Esophagus (tissue), 2 donors: ENCODE results near the gene JUN. TPM values are rescaled to one million over a fixed set of nuclear protein-coding genes. Genes with fewer than 3 reads are reported as not detected.

Experiments used
- H3K27ac ChIP-seq, 2 donors: one replicate each; pipeline ENCODE4 v1.5.1; 2013; ENCODE audit warnings: low read depth in 2 of 2, mild to moderate bottlenecking in 2 of 2, inconsistent platforms in 1 of 2, low read length in 1 of 2, moderate library complexity in 1 of 2
- H3K27me3 ChIP-seq, 2 donors: one replicate each; pipeline ENCODE4 v1.6.1; 2013; ENCODE audit warnings: low read length in 2 of 2, control low read depth in 1 of 2, mild to moderate bottlenecking in 1 of 2; ENCODE audit not compliant: insufficient read depth in 2 of 2, control insufficient read depth in 1 of 2
- H3K36me3 ChIP-seq, 2 donors: one replicate each; pipeline ENCODE4 v1.6.1; 2013; ENCODE audit warnings: low read length in 1 of 2; ENCODE audit not compliant: control insufficient read depth in 2 of 2, insufficient read depth in 2 of 2
- H3K4me1 ChIP-seq, 2 donors: one replicate each; pipeline ENCODE4 v1.6.1; 2013; ENCODE audit warnings: low read length in 1 of 2; ENCODE audit not compliant: control insufficient read depth in 2 of 2, insufficient read depth in 2 of 2
- H3K4me3 ChIP-seq, 2 donors: one replicate each; pipeline ENCODE4 v1.5.1; 2013; ENCODE audit warnings: low read length in 2 of 2, mild to moderate bottlenecking in 2 of 2, low read depth in 1 of 2, moderate library complexity in 1 of 2
- H3K9me3 ChIP-seq, 2 donors: one replicate each; pipeline ENCODE4 v1.6.1; 2013; ENCODE audit warnings: mild to moderate bottlenecking in 2 of 2, low read depth in 1 of 2, low read length in 1 of 2, moderate library complexity in 1 of 2; ENCODE audit not compliant: control insufficient read depth in 2 of 2, insufficient read depth in 1 of 2
- WGBS, 2 donors: extraction: QIAGEN DNeasy Blood & Tissue Kit; methylation state at CpG; one replicate each; pipeline ENCODE4 v1.1.7; 2013; 5-methylcytosine and 5-hydroxymethylcytosine counted together
- polyA plus RNA-seq, 2 donors: library from polyadenylated mRNA; stranded (reverse); fragments of 200-250 nt; gene quantifications; one replicate each; pipeline ENCODE4 v1.2.3, GENCODE V29; 2013
- donor health status: healthy with polysubstance abuse.
- donor health status: Bipolar disorder and iron deficiency.

JUN gene
- polyA plus RNA-seq, 2 donors: 31.2 to 42.9 TPM

DNA sequence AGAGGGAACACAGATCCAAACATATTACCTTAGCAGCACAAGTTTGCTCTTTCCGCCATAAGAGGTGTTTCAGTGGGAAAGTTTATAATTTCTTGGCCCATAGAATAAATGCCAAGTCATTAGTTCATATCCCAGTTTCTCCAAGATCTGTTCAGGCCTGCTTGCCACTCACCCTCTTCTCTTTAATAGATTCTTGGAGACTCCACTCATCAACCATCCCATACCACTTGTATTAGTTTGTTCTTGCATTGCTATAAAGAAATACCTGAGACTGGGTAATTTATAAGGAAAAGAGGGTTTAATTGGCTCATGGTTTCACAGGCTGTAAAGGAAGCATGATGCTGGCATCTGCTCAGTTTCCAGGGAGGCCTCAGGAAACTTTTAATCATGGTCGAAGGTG lies 49.2 kb downstream of the JUN start:
- H3K27me3 ChIP-seq: no peaks in the 10 kb centered on the region
- 89 to 93% methylated on average over 2 of the region's 2 CpGs for WGBS, 2 donors
- no peaks in the 10 kb centered on the region for H3K9me3 ChIP-seq
- H3K4me1 ChIP-seq: peaks cover 0 to 3% of the 10 kb centered on the region in 2 donors
- H3K36me3 ChIP-seq: no peaks in the 10 kb centered on the region
- no peak overlapping the region for H3K27ac ChIP-seq
- H3K4me3 ChIP-seq: no peak overlapping the region

DNA sequence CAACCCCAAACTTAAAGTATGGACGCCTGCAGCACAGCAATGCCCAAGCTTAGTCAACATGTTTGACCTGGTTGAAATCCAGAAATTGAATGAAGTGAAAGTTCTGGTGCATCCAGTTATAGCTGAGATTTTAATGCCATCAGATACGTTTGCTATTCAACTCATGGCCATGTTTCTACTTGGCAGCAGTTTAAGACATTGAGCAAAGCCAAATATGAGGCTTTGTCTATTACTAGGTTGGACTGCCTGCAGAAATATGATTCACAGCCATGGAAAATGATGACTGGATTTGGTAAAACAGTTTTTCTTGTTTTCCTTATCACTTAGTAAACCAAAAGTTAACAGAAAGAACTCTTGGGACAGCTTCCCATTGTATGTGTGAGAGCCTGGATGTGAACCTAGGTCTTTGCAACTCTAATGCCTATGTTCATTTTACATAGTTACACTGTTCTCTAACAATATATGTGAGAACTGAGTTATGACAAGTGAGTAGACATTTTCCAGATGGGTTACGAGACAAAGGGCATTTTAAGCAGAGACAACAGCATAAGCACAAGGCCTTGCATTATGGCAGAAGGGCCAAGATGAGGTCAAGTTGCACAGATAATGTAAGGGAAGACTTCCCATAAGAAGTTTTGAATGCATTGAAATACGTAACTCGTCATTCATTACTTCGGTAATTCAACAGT lies 51.6 kb downstream of the JUN start:
- no peaks in the 10 kb centered on the region for H3K27me3 ChIP-seq
- H3K36me3 ChIP-seq: no peaks in the 10 kb centered on the region
- H3K27ac ChIP-seq: peak overlapping the region; percentile 45 to 83
- H3K9me3 ChIP-seq: no peaks in the 10 kb centered on the region
- no peak overlapping the region for H3K4me3 ChIP-seq
- WGBS, 2 donors: 52 to 67% methylated on average over 6 of the region's 6 CpGs
- peaks cover 0 to 3% of the 10 kb centered on the region in 2 donors for H3K4me1 ChIP-seq

Other genes starting within 250 kb of the JUN start
- gene OMA1, start 237.3 kb downstream of the JUN start, polyA plus RNA-seq: 10 to 100 TPM; 10.6 to 19.5 TPM
- gene TACSTD2, start 206.8 kb downstream of the JUN start, polyA plus RNA-seq: 1,000 to 10,000 TPM in 1 of 2 donors, 100 to 1,000 TPM in 1; 946 to 1,164 TPM
- 10 to 100 TPM in 1 of 2 donors, 1 to 10 TPM in 1; 6.5 to 12.4 TPM for gene MYSM1, start 84.0 kb downstream of the JUN start, polyA plus RNA-seq